ENCODE data around the gene CNTN5.

DNA sequence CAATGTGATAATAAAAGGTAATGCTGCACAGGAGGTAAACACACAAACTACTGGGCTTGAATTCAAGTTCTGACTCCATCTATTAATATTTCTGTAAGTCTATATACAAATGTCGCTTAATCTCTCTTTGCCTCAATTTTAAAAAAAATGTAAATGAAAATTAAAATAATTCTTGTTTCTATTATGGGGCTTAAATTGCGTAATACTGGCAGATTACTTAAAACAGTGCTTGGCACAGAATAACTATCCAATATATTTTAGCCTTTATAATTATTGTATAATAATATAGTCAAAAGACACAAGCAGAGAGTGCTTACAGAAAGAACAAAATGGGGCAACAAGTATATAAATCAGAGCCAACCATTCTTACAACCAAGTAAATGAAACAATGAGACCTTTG is 489.1 kb downstream of the CNTN5 start:
- TF ChIP-seq, protein P1, sequence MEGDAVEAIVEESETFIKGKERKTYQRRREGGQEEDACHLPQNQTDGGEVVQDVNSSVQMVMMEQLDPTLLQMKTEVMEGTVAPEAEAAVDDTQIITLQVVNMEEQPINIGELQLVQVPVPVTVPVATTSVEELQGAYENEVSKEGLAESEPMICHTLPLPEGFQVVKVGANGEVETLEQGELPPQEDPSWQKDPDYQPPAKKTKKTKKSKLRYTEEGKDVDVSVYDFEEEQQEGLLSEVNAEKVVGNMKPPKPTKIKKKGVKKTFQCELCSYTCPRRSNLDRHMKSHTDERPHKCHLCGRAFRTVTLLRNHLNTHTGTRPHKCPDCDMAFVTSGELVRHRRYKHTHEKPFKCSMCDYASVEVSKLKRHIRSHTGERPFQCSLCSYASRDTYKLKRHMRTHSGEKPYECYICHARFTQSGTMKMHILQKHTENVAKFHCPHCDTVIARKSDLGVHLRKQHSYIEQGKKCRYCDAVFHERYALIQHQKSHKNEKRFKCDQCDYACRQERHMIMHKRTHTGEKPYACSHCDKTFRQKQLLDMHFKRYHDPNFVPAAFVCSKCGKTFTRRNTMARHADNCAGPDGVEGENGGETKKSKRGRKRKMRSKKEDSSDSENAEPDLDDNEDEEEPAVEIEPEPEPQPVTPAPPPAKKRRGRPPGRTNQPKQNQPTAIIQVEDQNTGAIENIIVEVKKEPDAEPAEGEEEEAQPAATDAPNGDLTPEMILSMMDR (conservative IDR thresholded peaks at IDR 0.05 in 1 of 2, IDR thresholded peaks at IDR 0.05 in 1 of 2; ENCODE audit: low read depth in 1 of 2, low read length in 2 of 2), result no peak
- no peak for TF ChIP-seq EZH2 (IDR thresholded peaks at IDR 0.05; ENCODE audit: low read length, missing control alignments)
